Stimulated activated CD8-positive, alpha-beta memory T cell treated with anti-CD3 and anti-CD28 coated beads, Interleukin-12 subunit alpha, Interleukin-12 subunit beta, amount 100 ng/mL, for 1 hour (primary cell): Measurements from ENCODE around the gene JMJD6.
"Not testable (repeated sequence)": the region's sequence is repeated elsewhere in the genome, so short reads cannot be mapped to it uniquely, and the experiment has no call there.

Experiments used
- DNase-seq: peaks from one replicate; pipeline ENCODE4 v3.0.0-alpha.2; 2020; ENCODE audit warnings: low read depth

The JMJD6 gene

GRCh38 chr17:76736349-76737081 is 10.1 kb upstream of the JMJD6 start:
- peak; percentile 40 for DNase-seq

GRCh38 chr17:76735586-76736348 is 9.4 kb upstream of the JMJD6 start:
- DNase-seq = no peak

GRCh38 chr17:76735006-76735405 is 8.6 kb upstream of the JMJD6 start:
- no peak for DNase-seq

DNA sequence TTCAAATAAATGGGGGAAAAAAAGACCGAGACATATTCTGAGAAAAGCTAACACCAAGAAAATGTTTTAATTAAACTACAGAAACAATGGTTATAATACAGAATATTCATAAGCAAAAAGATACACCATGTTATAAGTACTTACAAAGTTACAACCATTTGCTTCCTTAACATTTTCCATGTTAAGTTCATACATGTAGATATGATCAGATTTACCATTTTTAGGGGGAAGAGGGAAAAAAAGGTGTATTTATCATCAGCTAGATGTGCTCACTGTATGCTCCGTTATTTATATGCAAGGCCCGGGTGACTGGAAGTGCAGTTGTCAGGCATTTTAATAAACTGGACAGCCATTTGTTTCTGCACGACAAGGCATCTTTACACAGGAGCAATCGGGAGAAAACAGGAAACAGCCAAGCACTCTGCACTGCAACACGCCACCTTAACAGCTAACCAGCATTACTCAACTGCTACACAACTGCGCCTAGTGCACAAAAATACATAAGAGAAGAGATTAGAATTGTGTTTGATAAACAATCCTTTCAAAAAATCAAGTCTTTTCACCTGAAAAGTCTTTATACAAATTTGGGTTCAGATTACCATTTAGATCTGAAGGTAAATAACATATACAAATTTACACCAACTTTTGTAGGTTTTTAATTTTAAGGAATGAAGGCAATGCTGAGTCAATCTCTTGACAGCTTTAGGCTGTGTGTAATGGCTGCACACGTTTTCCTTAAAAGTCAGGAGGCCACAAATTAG is 7.9 kb upstream of the JMJD6 start:
- DNase-seq = no peak

DNA sequence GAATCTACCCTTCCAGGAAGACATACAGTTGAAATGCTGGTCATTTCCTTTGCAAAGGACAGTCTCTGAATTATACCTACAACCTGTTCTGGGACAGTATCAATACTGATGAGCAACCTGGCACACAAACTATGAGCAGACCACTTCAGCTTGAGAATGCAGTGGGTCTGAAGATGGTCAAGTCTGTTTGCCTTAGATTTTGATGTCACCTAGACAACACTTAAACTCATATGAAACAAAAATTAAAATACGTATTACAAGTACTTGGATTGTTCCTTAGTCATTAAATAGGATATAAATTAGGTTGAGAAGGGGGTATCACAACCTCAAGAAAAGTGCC is 7.2 kb upstream of the JMJD6 start:
- DNase-seq = no peak

DNA sequence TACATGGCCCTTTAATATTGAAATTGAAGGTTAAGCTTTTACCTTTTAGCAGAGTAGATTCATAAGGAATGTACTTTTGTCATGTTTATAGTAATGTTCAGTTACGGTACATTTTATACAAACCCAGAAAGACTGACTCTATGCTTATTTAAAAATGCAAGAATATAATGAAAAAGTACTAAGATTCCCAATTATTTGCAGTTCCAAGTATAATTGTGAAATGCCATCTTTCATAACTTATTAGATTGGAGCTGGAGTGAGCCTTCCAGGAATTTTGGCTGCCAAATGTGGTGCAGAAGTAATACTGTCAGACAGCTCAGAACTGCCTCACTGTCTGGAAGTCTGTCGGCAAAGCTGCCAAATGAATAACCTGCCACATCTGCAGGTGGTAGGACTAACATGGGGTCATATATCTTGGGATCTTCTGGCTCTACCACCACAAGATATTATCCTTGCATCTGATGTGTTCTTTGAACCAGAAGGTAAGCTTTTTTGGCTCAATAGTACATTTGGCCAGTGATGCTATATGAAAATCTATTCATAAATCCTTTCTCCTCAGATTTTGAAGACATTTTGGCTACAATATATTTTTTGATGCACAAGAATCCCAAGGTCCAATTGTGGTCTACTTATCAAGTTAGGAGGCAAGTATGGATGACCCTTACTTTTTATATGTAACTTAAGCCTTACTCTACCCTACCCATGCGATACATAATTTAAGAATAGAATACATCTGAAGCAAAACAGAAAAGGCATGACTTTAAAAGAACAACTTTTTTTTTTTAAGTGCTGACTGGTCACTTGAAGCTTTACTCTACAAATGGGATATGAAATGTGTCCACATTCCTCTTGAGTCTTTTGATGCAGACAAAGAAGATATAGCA is 6.6 kb upstream of the JMJD6 start:
- no peak for DNase-seq

- not testable (repeated sequence) for DNase-seq
These were observed 5.7 kb upstream of the JMJD6 start for GRCh38 chr17:76731800-76732733.

- DNase-seq = no peak
These were observed 1.5 kb upstream of the JMJD6 start for GRCh38 chr17:76727745-76728456.

DNA sequence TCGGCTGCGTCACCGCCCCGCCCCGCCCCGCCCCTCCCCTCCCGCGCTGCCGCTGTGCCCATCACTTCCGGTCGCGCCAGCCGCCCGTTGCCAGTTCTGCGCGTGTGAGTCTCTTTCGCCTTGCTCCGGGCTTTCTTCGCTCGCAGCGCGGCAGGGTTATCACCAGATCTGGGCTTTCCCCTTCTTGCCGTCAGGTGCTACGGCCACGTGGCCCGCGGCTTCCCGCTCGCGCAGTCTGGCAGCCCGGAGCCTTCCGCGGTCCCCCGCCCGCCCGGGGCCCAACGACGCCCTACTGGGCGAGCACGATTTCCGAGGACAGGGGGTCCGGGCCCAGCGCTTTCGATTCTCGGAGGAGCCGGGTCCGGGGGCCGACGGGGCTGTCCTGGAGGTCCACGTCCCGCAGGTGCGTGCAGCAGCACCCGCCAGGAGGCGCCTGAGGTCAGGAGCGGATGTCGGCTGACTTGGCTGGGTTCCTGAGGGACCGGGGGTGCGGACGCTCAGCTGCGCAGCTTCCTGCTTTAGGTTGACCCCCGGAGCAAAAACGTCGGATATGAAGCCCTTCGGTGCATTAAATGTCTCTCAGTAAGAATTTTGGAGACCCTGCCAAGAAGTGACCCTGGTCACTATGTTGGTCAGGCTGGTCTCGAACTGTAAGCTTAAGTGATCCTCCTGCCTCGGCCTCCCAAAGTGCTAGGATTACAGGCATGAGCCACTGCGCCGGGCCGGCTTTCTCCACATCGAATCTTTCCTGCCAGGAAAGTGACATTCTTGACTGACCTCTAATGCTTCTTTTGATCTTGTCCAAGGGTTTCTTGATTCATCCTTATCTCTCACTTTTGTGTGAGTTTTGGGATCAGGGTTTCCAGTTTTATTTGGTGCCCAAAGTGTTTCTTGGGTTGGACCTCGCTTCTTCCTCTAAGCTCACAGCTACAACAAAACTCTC is 641 bp upstream of the JMJD6 start, which contains the start of gene METTL23:
Gene METTL23 (plus strand): TSS at position 64 of the 943 bp plus-strand sequence. CDS start 2,872 bp downstream, outside the sequence.
- DNase-seq = peak; percentile 60

DNA sequence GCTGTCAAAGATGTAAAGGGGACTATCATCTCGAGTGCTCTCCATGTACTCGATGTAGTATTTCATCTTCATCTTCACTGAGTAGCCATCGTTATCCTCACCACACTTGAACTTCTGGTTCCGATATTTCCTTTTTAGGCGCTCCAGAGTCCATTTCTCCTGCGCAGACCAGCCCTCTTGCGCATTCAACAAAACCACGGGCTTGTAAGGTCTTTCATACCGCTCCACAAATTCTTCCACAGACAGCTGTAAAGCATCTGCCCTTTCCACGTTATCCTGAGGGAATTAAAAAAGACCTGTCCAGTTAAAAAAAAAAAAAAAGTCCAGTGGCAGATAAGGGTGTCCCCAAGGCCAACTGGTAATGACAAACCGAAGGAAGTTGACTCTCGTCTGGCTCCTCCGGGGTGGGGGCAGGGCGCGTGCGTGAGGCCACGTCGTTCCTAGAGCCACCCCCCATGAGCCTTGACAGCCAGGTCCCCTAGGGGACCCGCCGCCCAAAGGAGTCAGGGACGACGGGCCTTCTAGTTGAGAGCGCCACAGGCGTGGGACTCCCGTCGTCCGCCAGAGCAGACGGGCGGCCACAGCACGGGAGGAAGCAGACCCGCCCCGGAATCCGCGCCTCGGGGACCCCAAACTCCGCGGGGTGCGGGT is 701 bp downstream of the JMJD6 start:
- DNase-seq = peak; percentile 50

GRCh38 chr17:76723812-76724211 is 2.6 kb downstream of the JMJD6 start:
- DNase-seq = no peak

GRCh38 chr17:76722977-76723376 is 3.4 kb downstream of the JMJD6 start:
- not testable (repeated sequence) for DNase-seq

DNA sequence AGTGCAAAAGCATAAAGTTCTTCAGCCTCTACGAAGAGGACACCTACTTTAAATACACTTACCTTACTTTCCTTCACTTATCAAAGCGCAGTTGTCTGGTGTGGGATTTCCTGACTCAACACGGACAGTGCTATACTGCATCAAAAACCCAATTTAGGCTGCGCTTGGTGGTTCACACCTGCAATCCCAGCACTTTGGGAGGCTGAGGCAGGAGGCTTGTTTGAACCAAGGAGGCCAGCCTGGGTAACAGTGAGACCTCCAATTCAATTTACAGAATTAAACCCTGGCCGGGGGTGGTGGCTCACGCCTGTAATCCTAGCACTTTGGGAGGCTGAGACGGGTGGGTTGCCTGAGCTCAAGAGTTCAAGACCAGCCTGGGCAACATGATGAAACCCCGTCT is 4.1 kb downstream of the JMJD6 start:
- no peak for DNase-seq

DNA sequence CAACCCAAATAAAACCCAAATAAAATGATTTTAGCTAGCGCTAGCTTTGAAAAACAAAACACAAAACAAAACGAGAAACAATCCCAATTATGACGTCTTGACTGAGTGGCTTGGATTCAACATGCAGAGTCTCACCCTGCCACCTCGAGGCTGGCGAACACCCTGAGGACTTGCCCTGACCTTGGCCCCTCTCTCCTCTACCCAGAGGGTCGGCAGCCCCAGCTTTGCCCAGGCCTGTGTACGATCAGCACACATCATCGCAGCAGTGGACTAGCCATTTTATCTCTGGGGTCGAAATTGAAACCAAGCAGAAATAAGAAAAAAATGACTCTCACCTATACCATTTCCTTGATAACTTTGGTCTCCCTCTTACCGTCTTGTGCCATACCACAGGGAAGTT is 4.9 kb downstream of the JMJD6 start:
- no peak for DNase-seq

- no peak for DNase-seq
These were observed 5.5 kb downstream of the JMJD6 start for GRCh38 chr17:76720941-76721340.

DNA sequence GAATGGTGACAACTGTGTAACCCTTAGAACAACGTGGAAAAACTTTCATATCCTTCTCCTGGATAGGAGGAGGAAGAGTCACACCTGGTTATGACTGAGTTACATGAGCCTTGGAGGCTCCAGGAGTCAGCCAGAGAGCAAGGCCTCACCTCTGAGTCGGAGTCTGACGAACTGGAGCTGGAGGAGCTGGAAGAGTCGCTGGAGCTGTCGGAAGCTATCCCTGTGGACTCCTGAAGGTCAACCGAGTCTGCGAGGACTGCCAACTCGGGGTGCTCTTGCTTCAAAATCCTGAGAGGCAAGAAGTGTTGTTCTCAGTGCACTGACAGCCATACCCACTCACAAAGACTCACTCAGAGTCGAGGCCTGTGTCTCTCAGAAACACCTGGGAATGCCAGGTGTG is 6.2 kb downstream of the JMJD6 start:
- no peak for DNase-seq

- no peak for DNase-seq
These were observed 7.9 kb downstream of the JMJD6 start for GRCh38 chr17:76718516-76718915.

- no peak for DNase-seq
These were observed 9.6 kb downstream of the JMJD6 start for GRCh38 chr17:76716839-76717215.
